Gastroesophageal sphincter (tissue), 4 donors: Measurements from ENCODE around the gene NOP53. TPM values are rescaled to one million over a fixed set of nuclear protein-coding genes. Genes with fewer than 3 reads are reported as not detected.

Experiments
- ATAC-seq: fragments of 150-250 bp; one replicate; pipeline ENCODE4 v1.9.1; 2016; ENCODE audit warnings: mild to moderate bottlenecking, moderate library complexity
- H3K27ac ChIP-seq, 4 donors: fragments of 200-600 bp; sonication (generic) in 3 of 4; 1 replicate in 3 of 4; 2 replicates in 1 of 4; pipeline ENCODE4 v1.5.1; 2016 to 2019
- H3K27me3 ChIP-seq: fragments of 200-600 bp; sonication (generic); one replicate; pipeline ENCODE4 v1.5.1; 2019
- H3K36me3 ChIP-seq, 2 donors: fragments of 200-600 bp; sonication (generic); one replicate each; pipeline ENCODE4 v1.5.1; 2019; ENCODE audit warnings: control low read depth in 1 of 2
- H3K4me1 ChIP-seq, 3 donors: fragments of 200-600 bp; sonication (generic); 1 replicate in 2 of 3; 2 replicates in 1 of 3; pipeline ENCODE4 v1.5.1; 2016 to 2019; ENCODE audit warnings: control low read depth in 2 of 3
- H3K4me3 ChIP-seq, 2 donors: fragments of 200-600 bp; sonication (generic); one replicate each; pipeline ENCODE4 v1.5.1; 2019; ENCODE audit warnings: mild to moderate bottlenecking in 1 of 2, moderate library complexity in 1 of 2
- H3K9me3 ChIP-seq, 3 donors: fragments of 200-600 bp; sonication (generic); one replicate each; pipeline ENCODE4 v1.5.1; 2017 to 2019; ENCODE audit warnings: control low read depth in 2 of 3
- CTCF ChIP-seq, 4 experiments: fragments of 200-600 bp in 2 of 4; fragments of 450-650 bp in 2 of 4; sonication (generic) in 1 of 4; IDR thresholded peaks; one replicate each; pipeline ENCODE4 v1.5.1; 2017 to 2019; ENCODE audit warnings: antibody characterized with exemption in 4 of 4, mild to moderate bottlenecking in 2 of 4, moderate library complexity in 2 of 4
- EP300 ChIP-seq: sonication (generic); formaldehyde crosslinking; IDR thresholded peaks from one replicate; pipeline ENCODE4 v1.6.1; 2017; ENCODE audit warnings: antibody characterized with exemption, mild to moderate bottlenecking
- POLR2A ChIP-seq, 2 donors: fragments of 450-650 bp; IDR thresholded peaks; one replicate each; pipeline ENCODE4 v1.6.1; 2017; ENCODE audit warnings: antibody characterized with exemption in 2 of 2, mild to moderate bottlenecking in 2 of 2, moderate library complexity in 1 of 2
- POLR2AphosphoS5 ChIP-seq: sonication (generic); formaldehyde crosslinking; IDR thresholded peaks from one replicate; pipeline ENCODE4 v1.6.1; 2017; ENCODE audit warnings: antibody characterized with exemption
- WGBS, 2 donors: methylation state at CpG; one replicate each; pipeline ENCODE4 v1.1.5; 2018; ENCODE audit warnings: low coverage in 1 of 2; 5-methylcytosine and 5-hydroxymethylcytosine counted together
- small RNA-seq, 4 donors: library from RNA; depleted of rRNA; stranded (forward); fragments of <200 nt; gene quantifications; one replicate each; pipeline ENCODE3, GENCODE V24; 2016
- total RNA-seq, 4 donors: library from RNA; depleted of rRNA; stranded (reverse); fragments of >200 nt; gene quantifications; one replicate each; pipeline ENCODE4 v1.1.0, GENCODE V29; 2016

NOP53 gene
- total RNA-seq, 4 donors from 2014 or later, result 332 to 592 (median 362) TPM

GRCh38 chr19:47806435-47806834, 61.1 kb downstream of the NOP53 start:
- TF ChIP-seq CTCF (IDR thresholded peaks at IDR 0.05), result no peak
- TF ChIP-seq EP300, result no peak
- TF ChIP-seq POLR2AphosphoS5, result no peak
- no peak for TF ChIP-seq POLR2A (IDR thresholded peaks at IDR 0.05)
- no peak overlapping the region for H3K27ac ChIP-seq
- no peak for ATAC-seq
- no peaks in the 10 kb centered on the region for H3K36me3 ChIP-seq
- H3K27me3 ChIP-seq, result no peaks in the 10 kb centered on the region
- H3K4me1 ChIP-seq, result no peaks in the 10 kb centered on the region
- 58 to 88% methylated on average over 5 to 6 of the region's 6 CpGs for WGBS, 2 donors
- H3K4me3 ChIP-seq, result no peak overlapping the region
- H3K9me3 ChIP-seq, result no peaks in the 10 kb centered on the region

Small RNA genes lying within 50 kb of the gene (small RNA-seq; reads per million reads assigned to genes)
- gene AC008745.1, result 0 reads per million in 4 donors
- 0 reads per million in 4 donors for gene SNORD23

Other genes with a start within 250 kb of the NOP53 start
- 100 to 1,000 TPM in 2 of 4 donors, 10 to 100 TPM in 2; 95.9 to 134 (median 112) TPM for gene NAPA, start 230.5 kb upstream of the NOP53 start, total RNA-seq
- under 1 TPM in 1 of 4 donors, not detected in 3; 0.05 TPM for gene ZNF541, start 172.4 kb upstream of the NOP53 start, total RNA-seq
- gene BICRA, start 136.4 kb upstream of the NOP53 start, total RNA-seq, result 10 to 100 TPM in 2 of 4 donors, 1 to 10 TPM in 2; 6.5 to 29.1 (median 11.5) TPM
- gene EHD2, start 32.1 kb upstream of the NOP53 start, total RNA-seq, result 100 to 1,000 TPM; 149 to 383 (median 159) TPM
- gene SELENOW, start 33.2 kb downstream of the NOP53 start, total RNA-seq, result 1,000 to 10,000 TPM; 1,196 to 1,646 (median 1,370) TPM
- not detected for gene TPRX1, start 59.0 kb downstream of the NOP53 start, total RNA-seq
- not detected for gene CRX, start 76.4 kb downstream of the NOP53 start, total RNA-seq
- gene TPRX2, start 113.7 kb downstream of the NOP53 start, total RNA-seq, result not detected
- not detected for gene SULT2A1, start 140.8 kb downstream of the NOP53 start, total RNA-seq
- not detected for gene BSPH1, start 246.6 kb downstream of the NOP53 start, total RNA-seq
- not detected for gene ELSPBP1, start 249.1 kb downstream of the NOP53 start, total RNA-seq